Mucosa of rectum (tissue), 2 donors: Measurements from ENCODE around the gene HIF3A.

Source experiments
- H3K27ac ChIP-seq, 2 donors: one replicate each; pipeline ENCODE4 v1.7.0; 2013; ENCODE audit warnings: inconsistent platforms in 2 of 2, low read depth in 2 of 2, low read length in 2 of 2
- H3K27me3 ChIP-seq, 2 donors: one replicate each; pipeline ENCODE4 v1.7.0; 2013; ENCODE audit warnings: low read length in 2 of 2; ENCODE audit not compliant: control insufficient read depth in 2 of 2, insufficient read depth in 2 of 2
- H3K36me3 ChIP-seq, 2 donors: one replicate each; pipeline ENCODE4 v1.7.0; 2013; ENCODE audit warnings: low read length in 2 of 2; ENCODE audit not compliant: control insufficient read depth in 2 of 2, insufficient read depth in 2 of 2
- H3K4me1 ChIP-seq, 2 donors: one replicate each; pipeline ENCODE4 v1.7.0; 2013; ENCODE audit warnings: low read length in 2 of 2, mild to moderate bottlenecking in 1 of 2; ENCODE audit not compliant: control insufficient read depth in 2 of 2, insufficient read depth in 2 of 2
- H3K4me3 ChIP-seq, 2 donors: one replicate each; pipeline ENCODE4 v1.7.0; 2013; ENCODE audit warnings: low read length in 2 of 2
- H3K9ac ChIP-seq, 2 donors: one replicate each; pipeline ENCODE4 v1.7.0; 2013; ENCODE audit warnings: low read length in 2 of 2, low read depth in 1 of 2, mild to moderate bottlenecking in 1 of 2
- H3K9me3 ChIP-seq, 2 donors: one replicate each; pipeline ENCODE4 v1.7.0; 2013; ENCODE audit warnings: low read length in 2 of 2; ENCODE audit not compliant: control insufficient read depth in 2 of 2
- donor health status: healthy.
- donor health status: Normal muscosa, but diverticular disease.

HIF3A gene

DNA sequence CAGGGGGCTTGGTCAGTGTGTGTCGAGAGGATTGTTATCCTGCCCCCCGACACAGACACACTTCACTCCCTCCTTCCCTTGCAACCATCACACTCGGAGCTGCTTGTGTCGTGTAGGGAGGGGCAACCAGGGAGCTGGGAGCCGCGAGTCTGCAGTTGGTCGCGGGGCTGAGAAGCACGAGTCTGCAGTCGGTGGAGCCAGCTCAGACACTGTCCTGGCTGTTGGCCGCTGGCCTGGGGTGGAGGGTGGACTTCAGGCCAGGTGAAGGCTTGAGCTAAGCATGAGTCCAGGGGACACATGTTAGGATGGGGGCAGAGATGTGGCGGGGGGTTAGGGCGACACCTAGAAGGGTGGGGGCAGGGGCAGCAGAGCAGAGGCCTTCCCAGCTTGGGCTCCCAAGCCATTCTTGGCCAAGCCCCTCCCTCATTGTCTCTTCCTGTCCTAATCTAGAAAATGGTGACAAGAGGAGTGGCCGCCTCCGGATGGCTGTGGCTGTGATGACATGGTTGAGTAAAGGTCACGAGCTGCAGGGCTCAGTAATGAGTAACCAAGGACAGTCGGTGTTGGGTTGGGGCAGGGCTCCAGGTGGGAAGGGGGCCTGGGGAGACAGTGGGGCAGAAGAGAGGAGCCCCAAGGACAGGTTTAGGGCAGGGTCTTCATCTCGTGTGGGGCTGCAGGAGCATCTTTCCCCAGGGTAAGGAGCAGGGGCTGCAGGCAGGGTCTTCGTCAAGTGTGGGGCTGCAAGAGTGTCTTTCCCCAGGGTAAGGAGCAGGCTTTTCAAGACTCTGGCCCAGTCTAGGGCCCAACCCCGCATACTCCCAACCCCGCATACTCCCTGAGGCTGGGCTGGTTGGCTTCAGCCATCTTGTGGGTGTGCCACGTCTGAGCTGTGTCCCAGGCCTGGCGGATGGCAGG is 58.6 kb downstream of the HIF3A start:
- Histone ChIP-seq H3K4me1 (peaks cover 13 to 16% of the 10 kb centered on the region in 2 donors), H3K4me3 (no peak overlapping the region), H3K36me3 (peaks cover 20 to 33% of the 10 kb centered on the region in 2 donors), H3K27ac (no peak overlapping the region), H3K9ac (no peak overlapping the region), H3K9me3 (no peaks in the 10 kb centered on the region), H3K27me3 (no peaks in the 10 kb centered on the region)

DNA sequence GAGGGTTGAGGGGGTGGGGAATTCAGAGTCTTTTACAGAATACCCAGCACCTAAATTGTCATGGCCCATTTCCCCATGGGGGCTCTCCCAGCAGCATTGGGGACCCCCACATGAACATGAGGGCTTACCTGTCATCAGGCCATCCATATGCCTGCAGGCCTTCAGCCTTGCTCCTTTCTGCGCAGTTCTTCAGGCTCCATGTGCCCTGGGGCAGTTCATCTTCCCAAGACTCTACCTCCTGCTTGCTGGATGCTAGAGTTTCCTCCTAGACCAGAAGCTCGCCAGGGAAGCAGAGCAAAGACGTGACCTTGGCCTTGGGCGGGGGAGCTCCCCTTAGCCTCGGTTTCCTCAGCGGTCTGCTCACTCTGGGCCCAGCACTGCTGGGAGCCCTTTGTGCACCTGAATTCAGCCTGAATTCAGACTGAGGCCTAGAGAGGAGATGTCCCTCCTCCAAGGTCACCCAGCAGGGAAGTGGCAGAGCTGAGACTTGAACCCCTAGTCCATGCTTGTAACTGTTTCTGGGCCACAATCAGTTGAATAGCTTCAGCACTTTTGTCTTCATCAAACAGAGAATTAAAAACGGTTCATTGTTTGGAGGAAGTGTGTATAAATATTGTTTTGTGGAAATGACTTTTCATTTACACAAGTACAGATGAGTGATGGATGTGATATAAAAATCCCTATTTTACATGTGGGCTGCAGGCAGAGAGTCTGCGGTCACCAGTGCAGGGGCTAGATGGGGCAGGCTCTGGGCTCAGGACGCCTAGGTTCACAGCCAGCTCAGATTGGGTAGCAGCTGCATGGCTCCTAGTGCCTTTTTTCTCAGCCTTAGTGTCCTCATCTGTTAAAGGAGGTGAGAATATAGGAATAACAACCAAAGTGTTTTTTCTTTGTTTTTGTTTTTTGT is 59.6 kb downstream of the HIF3A start:
- H3K4me1 ChIP-seq = peaks cover 5 to 7% of the 10 kb centered on the region in 2 donors
- H3K9me3 ChIP-seq = no peaks in the 10 kb centered on the region
- no peak overlapping the region for H3K9ac ChIP-seq
- peaks cover 20 to 33% of the 10 kb centered on the region in 2 donors for H3K36me3 ChIP-seq
- H3K27ac ChIP-seq = no peak overlapping the region
- H3K27me3 ChIP-seq = no peaks in the 10 kb centered on the region
- no peak overlapping the region for H3K4me3 ChIP-seq

DNA sequence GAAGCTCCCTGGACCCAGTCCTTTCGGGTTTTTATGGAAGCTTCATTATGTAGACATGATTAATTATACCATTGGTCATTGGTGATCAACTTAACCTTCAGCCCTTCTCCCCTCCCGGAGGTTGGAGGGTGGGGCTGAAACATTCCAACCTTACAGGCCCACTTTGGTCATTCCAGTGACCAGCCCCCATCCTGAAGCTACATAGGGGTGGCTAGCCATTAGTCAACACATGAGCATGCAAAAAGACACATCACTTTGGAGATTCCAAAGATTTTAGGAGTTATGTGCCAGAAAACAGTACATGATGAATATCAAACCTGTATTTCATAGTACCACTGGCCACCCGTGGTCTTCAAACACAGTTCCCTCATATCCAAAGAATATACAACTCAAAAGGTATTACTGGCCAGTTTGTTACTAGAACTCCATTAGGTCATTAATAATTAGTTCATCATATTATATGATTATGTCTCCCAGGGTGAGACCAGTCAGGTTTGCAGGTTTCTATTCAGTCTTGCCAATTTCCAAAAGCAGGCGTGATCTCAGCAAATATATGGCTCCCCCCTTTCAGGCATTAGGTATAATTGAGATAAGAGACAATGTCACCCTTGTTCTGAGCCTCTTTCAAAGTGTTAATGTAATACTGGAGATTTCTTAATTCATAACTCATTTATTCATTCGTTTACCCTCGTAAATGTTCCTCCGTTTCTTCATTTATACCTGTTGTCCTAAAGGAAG is 61.2 kb downstream of the HIF3A start:
- H3K4me1 ChIP-seq = peaks cover 0 to 2% of the 10 kb centered on the region in 2 donors
- H3K27ac ChIP-seq = no peak overlapping the region
- no peaks in the 10 kb centered on the region for H3K9me3 ChIP-seq
- no peaks in the 10 kb centered on the region for H3K27me3 ChIP-seq
- H3K36me3 ChIP-seq = peaks cover 17 to 33% of the 10 kb centered on the region in 2 donors
- no peak overlapping the region for H3K4me3 ChIP-seq
- H3K9ac ChIP-seq = no peak overlapping the region

DNA sequence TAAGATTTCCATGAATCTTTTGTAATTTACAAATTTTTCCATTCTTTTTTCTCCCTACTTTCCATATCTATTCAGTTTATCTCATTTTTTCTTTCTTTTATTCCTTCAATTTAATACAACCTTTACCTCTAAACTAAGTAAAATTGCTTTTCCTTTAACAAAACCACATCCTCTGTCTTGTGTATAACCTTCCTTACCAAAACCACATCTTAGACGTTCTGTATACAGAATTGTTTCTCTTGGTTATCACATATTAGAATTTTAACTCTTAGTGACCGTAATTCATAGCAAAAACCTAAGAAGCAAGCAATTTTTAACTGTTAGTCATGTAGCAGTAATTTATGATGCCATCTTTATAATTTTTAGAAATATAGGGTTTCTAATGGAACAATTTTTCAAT is 65.1 kb downstream of the HIF3A start:
- Histone ChIP-seq H3K4me1 (peaks cover 0 to 2% of the 10 kb centered on the region in 2 donors), H3K36me3 (peaks cover 0 to 20% of the 10 kb centered on the region in 2 donors), H3K9ac (no peak overlapping the region), H3K27ac (no peak overlapping the region), H3K9me3 (no peaks in the 10 kb centered on the region), H3K4me3 (no peak overlapping the region), H3K27me3 (no peaks in the 10 kb centered on the region)

DNA sequence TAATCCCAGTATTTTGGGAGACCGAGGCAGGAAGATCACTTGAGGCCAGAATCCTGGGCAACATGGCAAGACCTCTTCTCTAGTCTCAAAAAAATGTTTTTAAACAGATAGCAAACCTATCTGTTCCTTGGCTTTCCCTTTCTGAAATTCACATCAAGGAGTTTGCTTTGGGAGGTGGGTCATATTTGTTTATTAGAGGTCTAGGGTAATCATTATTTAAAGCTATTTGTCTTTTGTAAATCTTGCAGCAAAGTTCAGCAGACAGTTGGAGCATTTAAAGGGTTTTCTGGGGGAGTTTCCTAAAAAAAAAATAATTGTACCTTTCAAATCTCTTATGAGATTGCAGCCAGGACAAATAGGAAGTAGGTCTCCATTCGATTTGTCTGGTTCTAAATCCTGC is 67.5 kb downstream of the HIF3A start:
- no peak overlapping the region for H3K9ac ChIP-seq
- no peaks in the 10 kb centered on the region for H3K27me3 ChIP-seq
- no peak overlapping the region for H3K27ac ChIP-seq
- no peak overlapping the region for H3K4me3 ChIP-seq
- no peaks in the 10 kb centered on the region for H3K9me3 ChIP-seq
- H3K36me3 ChIP-seq = peaks cover 2 to 25% of the 10 kb centered on the region in 2 donors
- peaks cover 0 to 2% of the 10 kb centered on the region in 2 donors for H3K4me1 ChIP-seq

DNA sequence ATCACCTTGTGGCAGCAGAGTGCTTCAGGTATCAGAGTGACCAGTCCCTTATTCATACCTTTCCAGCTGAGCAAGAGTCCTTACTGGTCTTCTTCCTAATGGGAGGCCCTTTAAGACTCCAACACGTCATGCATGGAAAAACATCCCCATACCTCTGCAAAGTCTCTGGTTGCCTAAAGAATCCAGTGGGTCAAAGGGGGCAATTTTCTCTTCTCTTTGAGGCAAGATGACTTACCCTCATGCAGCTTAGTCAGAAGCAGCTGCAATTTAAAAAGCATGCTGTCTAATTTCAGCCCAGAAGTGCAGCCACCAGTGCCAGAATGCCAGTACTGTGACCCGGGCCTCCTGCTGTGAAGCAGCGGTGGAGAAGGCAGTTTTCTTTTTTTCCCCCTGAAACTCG is 68.7 kb downstream of the HIF3A start:
- Histone ChIP-seq H3K27ac (no peak overlapping the region), H3K9ac (no peak overlapping the region), H3K36me3 (peaks cover 2 to 25% of the 10 kb centered on the region in 2 donors), H3K27me3 (no peaks in the 10 kb centered on the region), H3K9me3 (no peaks in the 10 kb centered on the region), H3K4me3 (no peak overlapping the region), H3K4me1 (peaks cover 0 to 2% of the 10 kb centered on the region in 2 donors)

DNA sequence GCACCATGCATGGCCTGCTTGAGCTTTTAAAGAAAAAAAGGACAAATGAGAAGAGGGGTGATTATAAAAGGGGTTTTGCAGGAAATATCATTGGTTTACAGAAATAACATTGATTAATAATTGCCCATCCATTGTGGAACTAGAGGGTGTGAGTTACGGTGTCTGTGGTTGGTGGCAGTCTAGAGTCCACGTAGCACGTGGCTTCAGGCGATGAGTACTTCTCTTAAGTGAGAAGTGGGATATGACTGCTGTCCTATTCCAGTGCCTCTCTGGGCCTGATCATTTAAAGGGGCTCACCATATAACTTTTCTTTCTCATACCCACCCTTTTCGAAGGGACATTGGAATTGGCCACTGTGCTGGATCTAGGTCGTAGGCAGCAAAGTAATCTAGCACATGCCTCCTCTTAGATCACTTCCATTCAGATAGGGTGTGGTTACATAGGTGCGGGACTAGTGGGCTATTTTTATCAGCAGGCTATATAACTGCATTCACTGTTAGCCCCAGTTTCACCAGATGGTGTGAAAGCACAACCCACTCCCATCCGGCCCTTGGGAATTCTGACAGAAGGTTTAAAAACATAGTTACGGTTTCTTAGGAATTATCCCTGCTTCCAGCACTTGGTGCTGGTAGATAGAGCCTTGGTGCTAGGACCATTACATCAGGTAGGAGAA is 69.9 kb downstream of the HIF3A start:
- Histone ChIP-seq H3K36me3 (peaks cover 2 to 25% of the 10 kb centered on the region in 2 donors), H3K4me3 (no peak overlapping the region), H3K9ac (no peak overlapping the region), H3K27me3 (no peaks in the 10 kb centered on the region), H3K27ac (no peak overlapping the region), H3K4me1 (peaks cover 0 to 2% of the 10 kb centered on the region in 2 donors), H3K9me3 (no peaks in the 10 kb centered on the region)

DNA sequence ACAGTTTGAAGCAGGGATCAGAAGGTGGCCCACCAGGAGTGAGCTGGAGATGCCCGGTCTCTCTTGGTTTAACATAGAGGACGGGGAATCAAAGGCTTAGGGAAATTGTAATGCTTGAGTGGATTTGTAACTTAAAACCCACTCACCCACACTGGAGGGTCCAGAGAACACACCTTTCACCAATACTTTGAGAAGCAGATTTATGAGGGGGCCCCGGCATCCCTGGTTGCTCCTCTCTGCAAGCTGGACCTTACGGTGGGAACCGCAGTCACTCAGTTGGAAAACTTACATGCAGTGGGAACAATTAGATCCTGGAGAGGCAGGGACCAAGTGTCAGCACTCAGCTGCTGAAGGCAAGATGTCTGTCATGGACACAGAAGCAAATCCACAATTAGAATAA is 70.6 kb downstream of the HIF3A start:
- Histone ChIP-seq H3K9ac (no peak overlapping the region), H3K36me3 (peaks cover 2 to 25% of the 10 kb centered on the region in 2 donors), H3K27ac (no peak overlapping the region), H3K4me1 (peaks cover 0 to 2% of the 10 kb centered on the region in 2 donors), H3K9me3 (no peaks in the 10 kb centered on the region), H3K27me3 (no peaks in the 10 kb centered on the region), H3K4me3 (no peak overlapping the region)

DNA sequence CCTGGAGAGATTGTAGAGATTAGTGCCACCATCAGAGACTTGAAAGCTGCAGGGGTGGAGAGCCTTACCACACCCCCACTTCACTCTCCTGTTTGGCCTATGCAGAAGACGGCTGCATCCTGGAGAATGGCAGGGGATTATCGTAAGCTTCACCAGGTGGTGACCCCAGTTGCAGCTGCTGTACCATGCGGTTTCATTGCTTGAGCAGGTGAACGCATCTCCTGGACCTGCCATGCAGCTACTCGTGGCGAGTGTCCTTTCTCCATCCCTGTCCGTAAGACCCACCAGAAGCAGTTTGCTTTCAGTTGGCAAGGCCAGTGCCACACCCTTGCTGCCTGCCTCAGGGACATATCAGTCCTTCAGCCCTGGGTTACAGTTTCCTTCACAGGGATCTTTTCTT is 71.3 kb downstream of the HIF3A start:
- Histone ChIP-seq H3K36me3 (peaks cover 2 to 25% of the 10 kb centered on the region in 2 donors), H3K27me3 (no peaks in the 10 kb centered on the region), H3K9ac (no peak overlapping the region), H3K27ac (no peak overlapping the region), H3K4me1 (peaks cover 5 to 6% of the 10 kb centered on the region in 2 donors), H3K4me3 (no peak overlapping the region), H3K9me3 (no peaks in the 10 kb centered on the region)
